ENCODE data around the gene SEMA4G. TPM values are rescaled to one million over a fixed set of nuclear protein-coding genes. Genes with fewer than 3 reads are reported as not detected.

Gene SEMA4G
- total RNA-seq, 1 experiment from 2014 or later = 8.5 TPM

DNA sequence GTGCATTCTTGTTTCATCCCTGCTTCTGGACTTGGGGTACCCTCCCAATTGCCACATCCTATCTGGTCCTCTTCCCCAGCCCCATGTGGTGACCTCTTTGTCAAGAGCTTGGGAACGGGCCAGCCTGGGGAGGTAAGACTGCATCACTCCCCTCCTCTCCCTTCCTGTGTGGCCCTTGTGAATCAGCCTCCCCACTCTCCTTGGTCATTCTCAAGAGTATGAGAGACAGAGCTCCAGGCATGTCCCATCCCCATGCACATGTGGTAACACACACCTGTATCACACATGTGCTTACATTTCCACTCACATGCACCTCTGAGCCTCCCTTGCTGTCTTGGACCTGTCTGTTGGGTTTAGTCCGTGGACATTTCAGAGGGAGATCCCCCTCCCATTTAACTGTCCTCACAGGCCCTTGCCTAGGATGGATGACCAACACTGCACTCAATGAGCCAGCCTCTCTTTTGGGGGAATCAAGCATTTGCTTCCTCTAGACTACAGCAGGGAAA, 15.4 kb downstream of the SEMA4G start:
- Histone ChIP-seq H3K4ac (ENCODE audit: low read depth, low read length) (no peak overlapping the region), H3K14ac (ENCODE audit: insufficient read depth, low read length) (no peak overlapping the region), H2BK5ac (ENCODE audit: insufficient read length, low read length) (no peak overlapping the region), H3K18ac (ENCODE audit: insufficient read length, low read depth, low read length) (no peak overlapping the region), H3K4me1 (ENCODE audit: insufficient read depth, low read length) (no peaks in the 10 kb centered on the region; the same call in 1 of the 2 replicates), H3K4me2 (ENCODE audit: insufficient read depth, insufficient read length, low read length) (no peak overlapping the region), H4K91ac (ENCODE audit: insufficient read length, low read depth, low read length) (no peak overlapping the region), H2BK12ac (ENCODE audit: insufficient read length, low read depth, low read length) (no peak overlapping the region), H3K56ac (ENCODE audit: insufficient read length, low read depth, low read length) (no peak overlapping the region), H2BK15ac (ENCODE audit: low read depth, low read length) (no peak overlapping the region), H3K23me2 (ENCODE audit: insufficient read length, low read depth, low read length, poor library complexity, severe bottlenecking) (peaks cover 8% of the 10 kb centered on the region), H3K9me3 (ENCODE audit: control insufficient read depth, low read depth, low read length) (no peaks in the 10 kb centered on the region), H4K20me1 (ENCODE audit: control insufficient read depth, insufficient read depth, insufficient read length) (no peaks in the 10 kb centered on the region), H3K79me1 (ENCODE audit: insufficient read depth, low read depth, low read length, poor library complexity, severe bottlenecking) (peaks cover 14% of the 10 kb centered on the region), H3K9ac (ENCODE audit: extremely low read depth, insufficient read length, low read length) (no peak overlapping the region), H2AK5ac (ENCODE audit: insufficient read length, low read length) (no peak overlapping the region), H3K27me3 (ENCODE audit: insufficient read depth, low read length) (no peaks in the 10 kb centered on the region), H4K8ac (replicated peaks; ENCODE audit: insufficient read length, low read depth, low read length) (no peak overlapping the region), H2BK120ac (ENCODE audit: low read depth, low read length, poor library complexity, severe bottlenecking) (no peak overlapping the region), H3K23ac (ENCODE audit: insufficient read length, low read depth, low read length) (no peak overlapping the region), H4K5ac (ENCODE audit: insufficient read length, low read depth, low read length) (no peak overlapping the region), H3T11ph (ENCODE audit: low read length) (no peak overlapping the region), H3K79me2 (ENCODE audit: insufficient read depth, low read length) (peaks cover 14% of the 10 kb centered on the region; the same call in 1 of the 2 replicates), H2BK20ac (ENCODE audit: low read depth, low read length, poor library complexity, severe bottlenecking) (no peak overlapping the region), H2AFZ (ENCODE audit: low read length) (no peak overlapping the region), H3K27ac (ENCODE audit: insufficient read length, low read depth, low read length) (no peak overlapping the region)
- Mint-ChIP-seq H3K27me3 (ENCODE audit: low read depth) (no peaks in the 10 kb centered on the region), H3K27ac (no peak overlapping the region; a peak in 1 of 7 replicates), H3K36me3 (ENCODE audit: insufficient read depth in 1 of 3, low read depth in 3 of 3) (peaks cover 15 to 37% (median 33%) of the 10 kb centered on the region in 3 experiments; a peak in 6 of 7 replicates), H3K4me3 (no peak overlapping the region), H3K9me3 (peaks cover 0 to 2% of the 10 kb centered on the region in 2 experiments; a peak in 3 of 5 replicates), H3K4me1 (peaks cover 9 to 16% of the 10 kb centered on the region in 2 experiments)
- DNase-seq = no peak
- WGBS (ENCODE audit: extremely low coverage, insufficient read length, low lambda C conversion rate) = no CpG with 5 or more reads among the region's 2 CpGs
- TF ChIP-seq, protein P1, sequence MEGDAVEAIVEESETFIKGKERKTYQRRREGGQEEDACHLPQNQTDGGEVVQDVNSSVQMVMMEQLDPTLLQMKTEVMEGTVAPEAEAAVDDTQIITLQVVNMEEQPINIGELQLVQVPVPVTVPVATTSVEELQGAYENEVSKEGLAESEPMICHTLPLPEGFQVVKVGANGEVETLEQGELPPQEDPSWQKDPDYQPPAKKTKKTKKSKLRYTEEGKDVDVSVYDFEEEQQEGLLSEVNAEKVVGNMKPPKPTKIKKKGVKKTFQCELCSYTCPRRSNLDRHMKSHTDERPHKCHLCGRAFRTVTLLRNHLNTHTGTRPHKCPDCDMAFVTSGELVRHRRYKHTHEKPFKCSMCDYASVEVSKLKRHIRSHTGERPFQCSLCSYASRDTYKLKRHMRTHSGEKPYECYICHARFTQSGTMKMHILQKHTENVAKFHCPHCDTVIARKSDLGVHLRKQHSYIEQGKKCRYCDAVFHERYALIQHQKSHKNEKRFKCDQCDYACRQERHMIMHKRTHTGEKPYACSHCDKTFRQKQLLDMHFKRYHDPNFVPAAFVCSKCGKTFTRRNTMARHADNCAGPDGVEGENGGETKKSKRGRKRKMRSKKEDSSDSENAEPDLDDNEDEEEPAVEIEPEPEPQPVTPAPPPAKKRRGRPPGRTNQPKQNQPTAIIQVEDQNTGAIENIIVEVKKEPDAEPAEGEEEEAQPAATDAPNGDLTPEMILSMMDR (conservative IDR thresholded peaks at IDR 0.05) = no peak
